ENCODE measurements around the gene GDPD1. TPM values are rescaled to one million over a fixed set of nuclear protein-coding genes. Genes with fewer than 3 reads are reported as not detected.

GDPD1 gene
- total and polyA plus RNA-seq, 2 donors (not counting 1 experiment from before 2014, with no cell fraction given) = 0.95 to 2.7 TPM

DNA sequence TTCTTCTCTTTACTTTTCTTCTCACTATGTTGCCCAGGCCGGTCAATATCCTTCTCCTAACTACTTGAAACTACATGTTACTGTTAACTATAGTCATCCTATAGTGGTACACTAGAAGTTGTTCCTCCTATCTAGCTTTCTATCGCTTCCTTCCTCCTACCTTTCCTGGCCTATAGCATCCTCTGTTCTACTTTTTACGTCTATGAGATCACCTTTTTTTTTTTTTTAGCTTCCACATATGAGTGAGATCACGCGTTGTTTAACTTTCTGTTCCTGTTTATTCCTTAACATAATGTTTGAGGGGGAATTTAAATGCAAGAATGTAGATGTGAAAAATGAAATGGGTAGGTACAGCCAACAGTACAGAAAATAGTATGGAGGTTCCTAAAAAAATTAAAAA, 80.6 kb downstream of the GDPD1 start:
- peaks cover 0 to 3% (median 0%) of the 10 kb centered on the region in 4 experiments for H3K27me3 ChIP-seq (replicated peaks in 1 of 4; ENCODE audit: control extremely low read depth in 1 of 4, control insufficient read depth in 3 of 4, insufficient read depth in 4 of 4, low read length in 3 of 4)
- Mint-ChIP-seq H3K27me3 (peaks cover 10% of the 10 kb centered on the region), H3K4me1 (peaks cover 13% of the 10 kb centered on the region), H3K4me3 (no peak overlapping the region), H3K27ac (no peak overlapping the region), H3K9me3 (ENCODE audit: insufficient read depth) (peaks cover 3% of the 10 kb centered on the region)
- no peak overlapping the region for H3K4me2 ChIP-seq (replicated peaks; ENCODE audit: low read depth, low read length, poor library complexity, severe bottlenecking)
- no peaks in the 10 kb centered on the region for H3K36me3 ChIP-seq (replicated peaks in 1 of 2; ENCODE audit: control extremely low read depth in 1 of 2, control insufficient read depth in 1 of 2, extremely low read depth in 1 of 2, insufficient read depth in 2 of 2, low read length in 1 of 2)
- H3K4me3 ChIP-seq (ENCODE audit: control extremely low read depth in 1 of 5, extremely low read depth in 1 of 5, insufficient read depth in 1 of 5, low read depth in 2 of 5, low read length in 4 of 5) = no peak overlapping the region
- H3K79me2 ChIP-seq (ENCODE audit: control insufficient read depth, insufficient read depth, low read length) = no peaks in the 10 kb centered on the region
- peaks cover 4% of the 10 kb centered on the region in 2 donors for H3K4me1 ChIP-seq (ENCODE audit: control insufficient read depth in 2 of 2, insufficient read depth in 2 of 2, low read length in 2 of 2)
- peak overlapping the region; percentile 34 for H2AFZ ChIP-seq (ENCODE audit: insufficient read depth, low read depth, low read length, poor library complexity, severe bottlenecking)
- no CpG with 5 or more reads among the region's 5 CpGs for WGBS (ENCODE audit: insufficient coverage)
- intact Hi-C loops (cut with micrococcal nuclease) = no loop called here
- no peak overlapping the region for H3K9ac ChIP-seq (ENCODE audit: low read length)
- H4K20me1 ChIP-seq (ENCODE audit: control insufficient read depth, insufficient read depth, low read length, poor library complexity, severe bottlenecking) = no peaks in the 10 kb centered on the region
- DNase-seq (peak; percentile 31), ATAC-seq (ENCODE audit: low read depth) (no peak)
- no peak overlapping the region for H3K27ac ChIP-seq (ENCODE audit: low read length in 2 of 2)
- POLR2A ChIA-PET = no interaction called here
- CTCF ChIA-PET = interaction anchor here (0.6 to 1.0 kb wide), 3 partner anchors 15 to 1626 kb away, joined by 3 read pairs; no protein-coding TSS in a partner anchor
- peaks cover 0 to 3% (median 0%) of the 10 kb centered on the region in 3 donors for H3K9me3 ChIP-seq (ENCODE audit: control extremely low read depth in 1 of 3, control insufficient read depth in 2 of 3, insufficient read depth in 1 of 3, low read length in 2 of 3)
- TF ChIP-seq EZH2 (IDR thresholded peaks at IDR 0.05; ENCODE audit: borderline replicate concordance, insufficient read depth, low read depth, low read length, poor library complexity, severe bottlenecking) = no peak
- TF ChIP-seq, protein P1, sequence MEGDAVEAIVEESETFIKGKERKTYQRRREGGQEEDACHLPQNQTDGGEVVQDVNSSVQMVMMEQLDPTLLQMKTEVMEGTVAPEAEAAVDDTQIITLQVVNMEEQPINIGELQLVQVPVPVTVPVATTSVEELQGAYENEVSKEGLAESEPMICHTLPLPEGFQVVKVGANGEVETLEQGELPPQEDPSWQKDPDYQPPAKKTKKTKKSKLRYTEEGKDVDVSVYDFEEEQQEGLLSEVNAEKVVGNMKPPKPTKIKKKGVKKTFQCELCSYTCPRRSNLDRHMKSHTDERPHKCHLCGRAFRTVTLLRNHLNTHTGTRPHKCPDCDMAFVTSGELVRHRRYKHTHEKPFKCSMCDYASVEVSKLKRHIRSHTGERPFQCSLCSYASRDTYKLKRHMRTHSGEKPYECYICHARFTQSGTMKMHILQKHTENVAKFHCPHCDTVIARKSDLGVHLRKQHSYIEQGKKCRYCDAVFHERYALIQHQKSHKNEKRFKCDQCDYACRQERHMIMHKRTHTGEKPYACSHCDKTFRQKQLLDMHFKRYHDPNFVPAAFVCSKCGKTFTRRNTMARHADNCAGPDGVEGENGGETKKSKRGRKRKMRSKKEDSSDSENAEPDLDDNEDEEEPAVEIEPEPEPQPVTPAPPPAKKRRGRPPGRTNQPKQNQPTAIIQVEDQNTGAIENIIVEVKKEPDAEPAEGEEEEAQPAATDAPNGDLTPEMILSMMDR (IDR thresholded peaks at IDR 0.05) = no peak

DNA sequence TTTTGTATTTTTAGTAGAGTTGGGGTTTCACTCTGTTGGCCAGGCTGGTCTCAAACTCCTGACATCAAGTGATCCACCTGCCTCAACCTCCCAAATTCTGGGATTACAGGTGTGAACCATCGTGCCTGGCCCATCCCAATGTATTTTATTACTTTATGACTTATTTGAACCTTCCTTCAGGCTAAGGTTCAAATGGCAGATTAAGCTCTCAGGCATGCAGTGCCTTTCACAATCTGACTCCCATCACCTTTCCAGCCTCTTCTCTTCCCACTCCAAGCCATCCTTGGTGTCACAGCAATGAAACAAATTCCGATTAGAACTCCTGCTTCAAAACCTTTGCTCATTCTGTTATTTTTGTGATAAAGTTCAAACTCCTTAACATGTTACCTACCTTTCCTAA, 84.5 kb downstream of the GDPD1 start:
- WGBS (ENCODE audit: insufficient coverage) = 100% methylated on average over 1 of the region's 2 CpGs
- POLR2A ChIA-PET = no interaction called here
- Mint-ChIP-seq H3K9me3 (ENCODE audit: insufficient read depth) (peaks cover 3% of the 10 kb centered on the region), H3K27ac (no peak overlapping the region), H3K4me1 (peaks cover 11% of the 10 kb centered on the region), H3K27me3 (peaks cover 4% of the 10 kb centered on the region), H3K4me3 (no peak overlapping the region)
- Histone ChIP-seq H3K27me3 (replicated peaks in 1 of 4; ENCODE audit: control extremely low read depth in 1 of 4, control insufficient read depth in 3 of 4, insufficient read depth in 4 of 4, low read length in 3 of 4) (no peaks in the 10 kb centered on the region), H3K9me3 (ENCODE audit: control extremely low read depth in 1 of 3, control insufficient read depth in 2 of 3, insufficient read depth in 1 of 3, low read length in 2 of 3) (peaks cover 0 to 3% (median 0%) of the 10 kb centered on the region in 3 donors), H4K20me1 (ENCODE audit: control insufficient read depth, insufficient read depth, low read length, poor library complexity, severe bottlenecking) (no peaks in the 10 kb centered on the region), H3K4me2 (replicated peaks; ENCODE audit: low read depth, low read length, poor library complexity, severe bottlenecking) (no peak overlapping the region), H3K27ac (ENCODE audit: low read length in 2 of 2) (no peak overlapping the region), H3K79me2 (ENCODE audit: control insufficient read depth, insufficient read depth, low read length) (no peaks in the 10 kb centered on the region), H3K36me3 (replicated peaks in 1 of 2; ENCODE audit: control extremely low read depth in 1 of 2, control insufficient read depth in 1 of 2, extremely low read depth in 1 of 2, insufficient read depth in 2 of 2, low read length in 1 of 2) (no peaks in the 10 kb centered on the region), H3K4me3 (ENCODE audit: control extremely low read depth in 1 of 5, extremely low read depth in 1 of 5, insufficient read depth in 1 of 5, low read depth in 2 of 5, low read length in 4 of 5) (no peak overlapping the region), H3K9ac (ENCODE audit: low read length) (no peak overlapping the region), H2AFZ (ENCODE audit: insufficient read depth, low read depth, low read length, poor library complexity, severe bottlenecking) (no peak overlapping the region), H3K4me1 (ENCODE audit: control insufficient read depth in 2 of 2, insufficient read depth in 2 of 2, low read length in 2 of 2) (peaks cover 4% of the 10 kb centered on the region in 2 donors)
- no peak for TF ChIP-seq EZH2 (IDR thresholded peaks at IDR 0.05; ENCODE audit: borderline replicate concordance, insufficient read depth, low read depth, low read length, poor library complexity, severe bottlenecking)
- TF ChIP-seq, protein P1 (IDR thresholded peaks at IDR 0.05) = no peak
- intact Hi-C loops (cut with micrococcal nuclease) = no loop called here
- DNase-seq (no peak), ATAC-seq (ENCODE audit: low read depth) (no peak)
- CTCF ChIA-PET = interaction anchor here (0.7 to 1.2 kb wide), 3 partner anchors 136 to 732 kb away, joined by 3 read pairs; no protein-coding TSS in a partner anchor

All from B cell (primary cell).